Posterior vena cava (tissue), 2 donors: ENCODE results near the gene YWHAG. TPM values are rescaled to one million over a fixed set of nuclear protein-coding genes. Genes with fewer than 3 reads are reported as not detected.
"Not testable (repeated sequence)": the region's sequence is repeated elsewhere in the genome, so short reads cannot be mapped to it uniquely, and the experiment has no call there.

ENCODE experiments used
- DNase-seq: peaks from one replicate; pipeline ENCODE4 v3.0.0-alpha.2; 2020; ENCODE audit warnings: low spot score
- intact Hi-C, 2 donors: fragments of 100-400 bp; cut with DNase I; formaldehyde crosslinking; loops; one replicate each; pipeline versions ENCODE4 v1.14.1 to v1.14.2; 2022 to 2023
- total RNA-seq, 2 donors: library from RNA; stranded (reverse); fragmentation: NEBNext Ultra II Directional; extraction: Animal tissue kit (Norgen Biotek cat#: 25700); gene quantifications; one replicate each; pipeline ENCODE4 v1.2.1, GENCODE V29; 2021
- donor health status: DM: yes; HTN: yes; CAD: no.
- donor health status: DM: yes; HTN: yes; CAD: no.

YWHAG gene
- total RNA-seq, 2 donors from 2014 or later = 114 to 134 TPM

GRCh38 chr7:76354981-76355730 is 3.6 kb downstream of the YWHAG start:
- DNase-seq = no peak
- intact Hi-C loops = loop anchor here in 1 of 2 donors (5.0 kb wide), 1 partner anchor 33 kb away; no protein-coding TSS in a partner anchor

- intact Hi-C loops = no loop called here
Observed at GRCh38 chr7:76354516-76354915, 4.3 kb downstream of the YWHAG start.

GRCh38 chr7:76353744-76354143 is 5.0 kb downstream of the YWHAG start:
- DNase-seq = no peak

More at GRCh38 chr7:76354516-76354915, 4.3 kb downstream of the YWHAG start:
- peak; percentile 32 for DNase-seq

DNA sequence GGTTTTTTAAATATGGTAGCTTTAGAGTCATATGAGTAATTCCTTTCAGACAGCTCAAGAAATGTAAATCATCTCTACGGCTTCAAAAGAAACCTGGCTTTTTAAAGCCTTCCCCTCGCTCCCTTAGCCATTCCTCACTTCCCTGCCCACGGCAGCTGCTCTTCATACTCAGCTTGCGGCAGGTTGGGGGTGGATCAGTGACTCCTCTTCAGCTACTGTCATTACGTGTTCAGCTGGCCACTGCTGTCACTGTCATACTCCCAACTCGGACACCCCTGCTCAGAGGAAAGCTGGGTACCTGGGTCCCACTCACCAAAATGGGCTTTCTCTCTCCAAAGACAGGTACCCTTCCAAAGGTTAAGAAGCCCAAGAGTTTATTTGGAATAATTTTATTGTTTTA is 6.6 kb downstream of the YWHAG start:
- DNase-seq = peak; percentile 42
- intact Hi-C loops = no loop called here

More at GRCh38 chr7:76353744-76354143, 5.0 kb downstream of the YWHAG start:
- intact Hi-C loops = no loop called here

- intact Hi-C loops = no loop called here
- peak; percentile 17 for DNase-seq
Observed at GRCh38 chr7:76351372-76351771, 7.4 kb downstream of the YWHAG start.

DNA sequence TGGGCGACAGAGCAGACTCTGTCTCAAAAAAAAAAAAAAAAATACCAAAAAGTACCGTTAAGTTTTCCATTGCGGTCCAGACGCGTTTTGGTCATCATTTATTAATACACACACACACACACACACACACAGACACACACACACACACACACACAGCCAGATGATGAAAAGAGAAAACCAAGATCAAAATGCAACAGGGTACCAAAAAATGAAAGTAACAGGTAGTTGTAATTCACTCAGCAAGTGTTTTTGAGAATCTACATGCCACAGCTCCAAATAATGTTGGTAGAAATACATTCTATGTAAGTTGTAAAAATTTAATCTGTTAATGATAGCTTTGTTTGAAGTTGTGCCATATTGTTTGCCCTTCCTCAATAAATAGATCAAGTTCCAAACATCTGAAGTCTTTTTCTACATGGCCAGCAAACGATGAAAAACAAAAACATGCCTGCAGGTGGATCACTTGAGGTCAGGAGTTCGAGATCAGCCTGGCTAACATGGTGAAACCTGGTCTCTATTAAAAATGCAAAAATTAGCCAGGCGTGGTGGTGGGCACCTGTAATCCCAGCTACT is 9.4 kb downstream of the YWHAG start:
- intact Hi-C loops = no loop called here
- DNase-seq = no peak

DNA sequence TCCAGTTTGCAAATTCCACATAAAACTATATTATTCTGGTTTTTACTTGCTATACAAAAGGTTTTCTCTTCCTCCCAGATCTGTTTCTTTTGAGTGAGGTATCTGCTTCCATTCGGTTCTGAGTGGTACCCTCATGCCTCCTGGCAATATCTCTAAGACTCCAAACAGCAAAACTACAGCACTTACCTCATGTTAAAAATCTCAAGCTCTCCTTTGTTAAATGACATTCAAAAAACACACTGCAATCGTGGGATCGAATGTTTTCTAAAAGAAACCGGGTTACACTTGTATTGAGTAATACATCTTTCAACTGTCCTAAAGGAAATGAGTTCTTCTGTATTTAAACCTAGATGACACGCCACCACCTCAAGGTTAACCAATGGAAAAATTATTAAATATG is 11.1 kb downstream of the YWHAG start:
- DNase-seq = no peak
- intact Hi-C loops = no loop called here

GRCh38 chr7:76346778-76347177 is 12.0 kb downstream of the YWHAG start:
- intact Hi-C loops = no loop called here
- DNase-seq = peak; percentile 72

DNA sequence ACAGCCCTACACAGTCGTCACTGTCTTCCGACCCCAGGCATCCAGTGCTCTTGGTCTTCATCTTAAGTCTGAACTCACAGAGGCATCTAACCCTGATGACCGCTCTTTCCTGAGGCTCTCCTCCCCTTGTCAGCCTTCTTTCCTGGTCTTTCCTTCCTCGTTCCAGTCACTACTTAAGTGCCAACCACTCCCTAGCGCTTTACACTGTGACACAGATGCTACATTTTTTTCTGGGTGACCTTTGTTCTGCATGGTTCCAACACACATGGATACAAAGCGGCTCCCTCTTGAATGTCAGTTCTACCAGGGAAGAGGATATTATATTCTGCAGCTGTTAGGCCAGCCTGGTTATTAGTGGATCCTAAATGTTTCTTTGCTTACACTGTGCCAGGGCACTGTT is 12.7 kb downstream of the YWHAG start:
- no peak for DNase-seq
- intact Hi-C loops = no loop called here

- intact Hi-C loops = no loop called here
- no peak for DNase-seq
Observed at GRCh38 chr7:76343931-76344321, 14.9 kb downstream of the YWHAG start.

GRCh38 chr7:76343294-76343930 is 15.4 kb downstream of the YWHAG start:
- intact Hi-C loops = no loop called here

DNA sequence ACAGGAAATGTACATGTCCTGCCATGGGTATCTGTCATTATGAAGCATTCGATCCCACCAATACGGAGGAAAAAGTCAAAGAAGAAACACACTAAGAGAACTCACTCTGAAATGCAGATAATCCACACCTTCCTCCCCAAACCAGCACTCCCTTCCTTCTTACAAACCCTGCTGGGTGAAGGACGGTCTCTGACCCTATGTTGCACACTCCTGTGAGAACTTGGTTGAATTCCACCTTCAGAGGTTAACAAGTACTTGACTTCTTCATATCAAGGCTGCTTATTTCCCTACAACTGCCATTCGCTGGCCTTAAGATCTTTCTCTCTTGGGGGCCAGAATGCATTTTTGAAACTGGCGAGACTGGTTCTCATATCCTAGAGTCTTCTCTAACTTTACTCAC is 16.6 kb downstream of the YWHAG start:
- intact Hi-C loops = no loop called here

More at GRCh38 chr7:76343294-76343930, 15.4 kb downstream of the YWHAG start:
- DNase-seq = peak; percentile 10

GRCh38 chr7:76340617-76341131 is 18.1 kb downstream of the YWHAG start:
- intact Hi-C loops = no loop called here
- DNase-seq = peak; percentile 72

More for the DNA sequence above, 16.6 kb downstream of the YWHAG start:
- no peak for DNase-seq

GRCh38 chr7:76338298-76339084 is 20.3 kb downstream of the YWHAG start:
- intact Hi-C loops = no loop called here
- peak; percentile 26 for DNase-seq

GRCh38 chr7:76337147-76337546 is 21.6 kb downstream of the YWHAG start:
- DNase-seq = peak; percentile 3
- intact Hi-C loops = no loop called here

- peak; percentile 23 for DNase-seq
Observed at GRCh38 chr7:76336094-76336493, 22.7 kb downstream of the YWHAG start.

DNA sequence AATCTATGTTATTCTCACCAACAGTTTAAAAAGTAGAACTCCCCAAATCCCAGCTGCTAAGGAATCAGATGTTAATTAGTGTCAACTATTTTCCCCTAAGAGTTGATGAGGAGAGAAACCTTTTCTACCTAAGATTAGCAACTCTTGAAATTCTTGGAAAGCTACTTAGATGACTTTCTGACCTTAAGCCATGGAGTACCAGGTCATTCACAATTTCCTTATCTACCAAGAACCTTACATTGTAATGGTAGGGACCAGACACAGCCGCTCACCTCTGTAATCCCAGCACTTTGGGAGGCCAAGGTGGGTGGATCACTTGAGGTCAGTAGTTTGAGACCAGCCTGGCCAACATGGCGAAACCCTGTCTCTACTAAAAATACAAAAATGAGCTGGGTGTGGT is 23.4 kb downstream of the YWHAG start:
- intact Hi-C loops = not testable (repeated sequence)
- DNase-seq = peak; percentile 25

More at GRCh38 chr7:76336094-76336493, 22.7 kb downstream of the YWHAG start:
- intact Hi-C loops = no loop called here

DNA sequence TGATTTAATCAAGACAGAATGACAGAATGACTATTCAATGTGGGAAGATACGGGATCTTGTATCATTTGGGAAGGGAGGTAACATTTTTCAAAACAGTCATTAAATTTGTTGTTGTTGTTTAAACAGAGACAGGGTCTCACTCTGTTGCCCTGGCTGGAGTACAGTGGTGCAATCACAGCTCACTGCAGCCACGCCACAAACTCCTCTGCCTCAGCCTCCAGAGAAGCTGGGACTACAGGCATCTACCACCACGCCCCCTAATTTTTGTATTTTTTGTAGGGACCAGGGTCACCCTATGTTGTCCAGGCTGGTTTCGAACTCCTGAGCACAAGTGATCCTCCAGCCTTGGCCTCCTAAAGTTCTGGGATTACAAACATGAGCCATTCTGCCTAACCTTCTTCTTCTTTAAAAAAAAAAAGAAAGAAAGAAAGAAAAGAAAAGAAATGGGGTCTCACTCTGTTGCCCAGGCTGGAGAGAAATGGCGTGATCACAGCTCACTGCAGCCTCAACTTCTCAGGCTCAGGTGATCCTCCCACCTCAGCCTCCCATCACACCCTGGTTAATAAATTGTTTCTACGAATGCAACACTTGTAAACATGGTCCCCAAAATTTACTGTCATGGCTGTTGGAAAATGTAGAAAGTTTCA is 24.3 kb downstream of the YWHAG start:
- DNase-seq = peak; percentile 34
- intact Hi-C loops = no loop called here
